T-cell (primary cell): Measurements from ENCODE around the gene FAM43A. TPM values are rescaled to one million over a fixed set of nuclear protein-coding genes. Genes with fewer than 3 reads are reported as not detected.

ENCODE experiments used
- ATAC-seq, 4 experiments: fragments of 200-7000 bp in 3 of 4; fragments of 150-1000 bp in 1 of 4; cut with Tn5 transposase; replicated peaks in 1 of 4; 1 replicate in 3 of 4; 2 replicates in 1 of 4; pipeline ENCODE4 v1.10.0; 2021; ENCODE audit warnings: moderate library complexity in 3 of 4, mild to moderate bottlenecking in 2 of 4, moderate number of reproducible peaks in 1 of 4
- CTCF ChIA-PET, 2 donors: fragments of 300-600 bp; sonication (Branson Sonifier 250); formaldehyde crosslinking; loops; one replicate each; lab custom pipeline; 2022; ENCODE audit warnings: antibody characterized with exemption in 2 of 2; lab: Charles Lee
- POLR2A ChIA-PET, 2 donors: fragments of 300-600 bp; sonication (Branson Sonifier 250); formaldehyde crosslinking; loops; one replicate each; lab custom pipeline; 2022; ENCODE audit warnings: antibody characterized with exemption in 2 of 2; lab: Charles Lee
- DNase-seq, 35 experiments: peaks; one replicate each; pipeline versions ENCODE4 v3.0.0 to v3.0.0-alpha.2; 2013 to 2023
- H3K27ac ChIP-seq: one replicate; pipeline ENCODE4 v1.5.1; 2013; ENCODE audit warnings: low read length
- H3K27me3 ChIP-seq, 2 experiments: replicated peaks in 1 of 2; 1 replicate in 1 of 2; 2 replicates in 1 of 2; pipeline versions ENCODE4 v1.6.1 to v1.7.0; 2013; ENCODE audit warnings: low read length in 1 of 2, mixed read lengths in 1 of 2; ENCODE audit not compliant: control insufficient read depth in 2 of 2, insufficient read depth in 2 of 2; ENCODE audit errors: extremely low read depth in 1 of 2
- H3K36me3 ChIP-seq, 2 donors: 1 replicate in 1 of 2; 2 replicates in 1 of 2; pipeline versions ENCODE4 v1.6.1 to v1.7.0; 2013; ENCODE audit warnings: low read length in 1 of 2; ENCODE audit not compliant: control insufficient read depth in 2 of 2, insufficient read depth in 1 of 2; ENCODE audit errors: extremely low read depth in 1 of 2
- H3K4me1 ChIP-seq, 2 experiments: 1 replicate in 1 of 2; 2 replicates in 1 of 2; pipeline versions ENCODE4 v1.6.1 to v1.7.0; 2013; ENCODE audit warnings: low read length in 2 of 2, mixed read lengths in 1 of 2; ENCODE audit not compliant: insufficient read depth in 2 of 2, control insufficient read depth in 1 of 2; ENCODE audit errors: extremely low read depth in 1 of 2
- H3K4me3 ChIP-seq, 2 donors: 1 replicate in 1 of 2; 2 replicates in 1 of 2; pipeline versions ENCODE4 v1.5.1 to v1.7.0; 2013; ENCODE audit warnings: mild to moderate bottlenecking in 2 of 2, low read length in 1 of 2, moderate library complexity in 1 of 2; ENCODE audit not compliant: control insufficient read depth in 1 of 2; ENCODE audit errors: extremely low read depth in 1 of 2
- H3K9me3 ChIP-seq: 2 replicates; pipeline ENCODE4 v1.7.0; 2013
- H3K27ac Mint-ChIP-seq, 2 donors: one replicate each; pipeline ENCODE4 v1.8.0; 2020 to 2021; ENCODE audit warnings: mild to moderate bottlenecking in 2 of 2, mixed read lengths in 2 of 2
- H3K27me3 Mint-ChIP-seq, 2 donors: one replicate each; pipeline ENCODE4 v1.8.0; 2021 to 2022; ENCODE audit warnings: mixed read lengths in 2 of 2
- H3K36me3 Mint-ChIP-seq: one replicate; pipeline ENCODE4 v1.8.0; 2021; ENCODE audit warnings: mixed read lengths
- H3K4me1 Mint-ChIP-seq, 3 donors: one replicate each; pipeline ENCODE4 v1.8.0; 2020 to 2022; ENCODE audit warnings: mixed read lengths in 3 of 3, mild to moderate bottlenecking in 1 of 3
- H3K4me3 Mint-ChIP-seq, 3 donors: one replicate each; pipeline ENCODE4 v1.8.0; 2020 to 2022; ENCODE audit warnings: mild to moderate bottlenecking in 3 of 3, mixed read lengths in 3 of 3, moderate library complexity in 3 of 3
- H3K9me3 Mint-ChIP-seq, 3 donors: one replicate each; pipeline ENCODE4 v1.8.0; 2020 to 2022; ENCODE audit warnings: mixed read lengths in 3 of 3
- WGBS: methylation state at CpG from one replicate; pipeline ENCODE4 v1.1.5; 2013; ENCODE audit warnings: missing lambda C conversion rate; ENCODE audit not compliant: insufficient coverage; 5-methylcytosine and 5-hydroxymethylcytosine counted together
- total RNA-seq, 35 experiments: library from RNA in 6 of 35; stranded (reverse) in 6 of 35; fragments of 120-200 nt in 1 of 35; gene quantifications; one replicate each; pipeline versions ENCODE4 v1.2.1 to v1.2.4 and lab custom pipeline; 2013 to 2026

The FAM43A gene
- total RNA-seq, 5 donors from 2014 or later (not counting 1 experiment from before 2014, with no cell fraction given): 2.2 to 14.2 (median 8.1) TPM

DNA sequence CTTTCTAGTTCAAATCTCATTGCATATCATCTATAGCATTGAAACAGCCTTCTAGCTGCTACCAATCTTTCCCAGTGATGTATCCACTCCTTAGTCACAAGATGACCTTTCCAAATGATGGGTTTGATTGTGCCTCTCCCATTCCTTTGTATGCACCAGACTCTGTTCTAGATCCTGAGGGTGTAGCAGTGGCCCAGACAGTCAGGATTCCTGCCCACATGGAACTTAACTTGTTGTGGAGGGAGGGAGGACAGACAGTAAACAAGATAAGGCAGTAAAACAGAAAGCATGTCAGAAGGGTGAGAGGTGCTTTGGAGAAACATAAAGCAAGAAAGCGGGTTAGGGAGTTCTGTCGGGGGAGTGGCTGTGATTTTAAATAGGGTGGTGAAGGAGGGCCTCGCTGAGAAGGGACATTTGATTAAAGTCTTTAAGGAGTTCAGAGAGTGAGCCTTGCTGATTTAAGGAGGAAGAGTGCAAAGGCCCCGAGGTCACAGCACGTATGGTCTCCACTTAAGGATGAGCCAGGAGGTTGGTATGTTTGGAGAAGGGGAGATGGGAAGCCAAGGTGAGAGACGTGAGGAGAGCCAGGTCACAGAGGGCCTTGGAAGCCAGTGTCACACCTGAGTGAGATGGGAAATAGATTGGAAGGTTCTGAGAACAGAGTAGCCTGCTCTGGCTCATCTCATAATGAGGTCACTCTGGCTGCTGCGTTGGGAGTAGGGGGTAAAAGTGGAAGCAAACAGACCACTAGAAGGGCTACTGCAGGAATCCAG lies 38.3 kb downstream of the FAM43A start:
- 77% methylated on average over 7 of the region's 7 CpGs for WGBS
- peaks cover 0 to 2% of the 10 kb centered on the region in 2 experiments for H3K4me1 ChIP-seq
- Mint-ChIP-seq H3K9me3 (no peaks in the 10 kb centered on the region), H3K36me3 (no peaks in the 10 kb centered on the region), H3K27ac (no peak overlapping the region), H3K27me3 (peaks cover under 1 to 7% of the 10 kb centered on the region in 2 donors), H3K4me3 (no peak overlapping the region), H3K4me1 (peaks cover 0 to 2% (median 0%) of the 10 kb centered on the region in 3 donors)
- H3K27me3 ChIP-seq: peaks cover 0 to 7% of the 10 kb centered on the region in 2 experiments
- H3K27ac ChIP-seq: no peak overlapping the region
- no peak for ATAC-seq
- POLR2A ChIA-PET: no interaction called here
- no peaks in the 10 kb centered on the region for H3K36me3 ChIP-seq
- no peak for DNase-seq
- no peaks in the 10 kb centered on the region for H3K9me3 ChIP-seq
- H3K4me3 ChIP-seq: no peak overlapping the region
- CTCF ChIA-PET: interaction anchor here in 1 of 2 donors (0.7 kb wide), 1 partner anchor 70 kb away, joined by 12 read pairs; no protein-coding TSS in a partner anchor

DNA sequence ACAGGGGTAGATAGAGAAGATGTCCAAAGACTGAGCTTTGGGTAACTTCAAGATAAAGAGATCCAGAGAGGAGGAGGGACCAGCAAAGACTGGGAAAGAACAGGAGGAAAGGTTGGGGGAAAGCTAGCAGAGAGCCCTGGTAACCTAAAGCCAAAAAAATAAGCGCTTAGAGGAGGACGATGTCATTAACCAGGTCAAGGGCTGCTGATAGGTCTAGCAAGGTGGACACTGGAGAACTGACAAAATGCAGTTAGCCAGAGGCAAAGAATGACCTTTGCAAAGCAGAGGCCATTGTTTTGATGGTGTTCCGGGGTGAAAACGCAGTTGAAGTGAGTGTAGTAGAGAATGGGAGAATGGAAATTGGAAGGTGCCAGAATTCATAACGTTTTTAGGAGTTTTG lies 39.7 kb downstream of the FAM43A start:
- POLR2A ChIA-PET: no interaction called here

DNA sequence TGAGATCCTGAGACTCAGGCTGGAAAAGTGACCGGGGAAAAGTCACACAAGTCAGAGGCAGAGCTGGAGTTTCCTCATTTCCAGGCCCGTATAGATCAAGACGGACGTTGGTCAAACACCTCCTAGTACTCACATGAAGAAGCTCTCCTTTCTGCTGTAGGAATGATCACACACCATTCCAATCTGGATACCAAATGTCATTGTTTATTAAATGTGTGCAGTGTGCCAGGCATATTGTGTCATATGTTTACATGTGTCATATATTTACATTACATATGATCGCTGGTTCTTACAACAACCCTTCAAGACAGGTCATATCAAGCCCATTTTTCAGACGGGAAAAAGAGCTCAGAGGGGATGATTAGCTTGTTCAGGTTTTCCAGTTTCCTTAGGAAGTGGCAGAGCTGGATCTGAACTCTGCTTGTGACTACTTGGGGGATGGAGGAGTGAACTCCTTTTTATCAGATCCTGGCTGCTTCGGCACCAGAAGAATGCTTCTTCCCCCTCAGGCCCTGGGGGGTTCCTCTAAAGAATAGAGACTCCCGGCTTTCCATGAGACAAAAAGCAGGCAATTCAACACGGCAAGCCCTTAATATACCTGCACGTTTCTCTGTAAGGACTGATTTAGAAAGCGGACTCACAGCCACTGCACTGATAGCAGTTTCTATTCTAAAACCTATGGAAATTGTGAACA lies 41.9 kb downstream of the FAM43A start:
- Histone ChIP-seq H3K4me1 (peaks cover 0 to 2% of the 10 kb centered on the region in 2 experiments), H3K27ac (no peak overlapping the region), H3K27me3 (peaks cover 0 to 15% of the 10 kb centered on the region in 2 experiments), H3K36me3 (no peaks in the 10 kb centered on the region), H3K4me3 (no peak overlapping the region), H3K9me3 (no peaks in the 10 kb centered on the region)
- H3K27ac Mint-ChIP-seq: no peak overlapping the region
- CTCF ChIA-PET: interaction anchor here in 1 of 2 donors (0.7 kb wide), 1 partner anchor 160 kb away, joined by 4 read pairs; no protein-coding TSS in a partner anchor
- H3K27me3 Mint-ChIP-seq: peaks cover 23 to 26% of the 10 kb centered on the region in 2 donors
- peaks cover 0 to 2% (median 0%) of the 10 kb centered on the region in 3 donors for H3K4me1 Mint-ChIP-seq
- H3K9me3 Mint-ChIP-seq: no peaks in the 10 kb centered on the region
- no peak overlapping the region for H3K4me3 Mint-ChIP-seq
- DNase-seq: no peak
- no peak for ATAC-seq
- WGBS: 84% methylated on average over 3 of the region's 11 CpGs
- POLR2A ChIA-PET: no interaction called here
- no peaks in the 10 kb centered on the region for H3K36me3 Mint-ChIP-seq

More for the DNA sequence above, 39.7 kb downstream of the FAM43A start:
- Histone ChIP-seq H3K4me3 (no peak overlapping the region), H3K4me1 (peaks cover 0 to 2% of the 10 kb centered on the region in 2 experiments), H3K27ac (no peak overlapping the region), H3K27me3 (peaks cover 0 to 9% of the 10 kb centered on the region in 2 experiments), H3K36me3 (no peaks in the 10 kb centered on the region), H3K9me3 (no peaks in the 10 kb centered on the region)
- Mint-ChIP-seq H3K27me3 (peaks cover 6 to 11% of the 10 kb centered on the region in 2 donors), H3K4me1 (peaks cover 0 to 2% (median 0%) of the 10 kb centered on the region in 3 donors), H3K4me3 (no peak overlapping the region), H3K27ac (no peak overlapping the region), H3K9me3 (no peaks in the 10 kb centered on the region), H3K36me3 (no peaks in the 10 kb centered on the region)
- CTCF ChIA-PET: no interaction called here
- DNase-seq (no peak), ATAC-seq (no peak)
- 88% methylated on average over 5 of the region's 5 CpGs for WGBS

DNA sequence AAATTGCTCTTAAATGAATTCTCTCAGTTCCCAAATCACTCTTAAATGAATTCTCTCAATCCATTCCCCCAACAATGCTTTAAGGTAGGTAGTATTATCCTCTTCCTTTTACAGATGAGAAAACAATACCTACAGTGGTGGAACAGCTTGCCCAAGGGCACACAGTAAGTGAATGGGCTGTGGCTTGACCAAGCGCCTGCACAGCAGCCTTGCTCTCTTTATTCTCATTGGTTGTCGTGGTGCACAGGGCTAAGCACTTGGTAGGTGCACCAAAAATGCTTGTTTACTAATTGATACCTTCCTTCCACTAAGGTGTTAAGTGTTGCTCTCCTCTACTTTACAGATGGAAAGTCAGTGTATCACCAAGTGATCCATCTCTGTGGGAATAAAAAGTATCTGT lies 43.3 kb downstream of the FAM43A start:
- no peak overlapping the region for H3K27ac Mint-ChIP-seq
- H3K4me3 Mint-ChIP-seq: no peak overlapping the region
- H3K9me3 ChIP-seq: no peaks in the 10 kb centered on the region
- H3K4me3 ChIP-seq: no peak overlapping the region
- no peak overlapping the region for H3K27ac ChIP-seq
- CTCF ChIA-PET: interaction anchor here in 1 of 2 donors (0.6 kb wide), 1 partner anchor 70 kb away, joined by 4 read pairs; no protein-coding TSS in a partner anchor
- no peak for DNase-seq
- no peaks in the 10 kb centered on the region for H3K36me3 ChIP-seq
- H3K4me1 Mint-ChIP-seq: peaks cover 0 to 2% (median 0%) of the 10 kb centered on the region in 3 donors
- H3K36me3 Mint-ChIP-seq: no peaks in the 10 kb centered on the region
- WGBS: no CpG with 5 or more reads among the region's 2 CpGs
- no peak for ATAC-seq
- POLR2A ChIA-PET: no interaction called here
- H3K4me1 ChIP-seq: peaks cover 0 to 2% of the 10 kb centered on the region in 2 experiments
- H3K27me3 ChIP-seq: peaks cover 0 to 21% of the 10 kb centered on the region in 2 experiments
- peaks cover 28 to 32% of the 10 kb centered on the region in 2 donors for H3K27me3 Mint-ChIP-seq
- no peaks in the 10 kb centered on the region for H3K9me3 Mint-ChIP-seq

DNA sequence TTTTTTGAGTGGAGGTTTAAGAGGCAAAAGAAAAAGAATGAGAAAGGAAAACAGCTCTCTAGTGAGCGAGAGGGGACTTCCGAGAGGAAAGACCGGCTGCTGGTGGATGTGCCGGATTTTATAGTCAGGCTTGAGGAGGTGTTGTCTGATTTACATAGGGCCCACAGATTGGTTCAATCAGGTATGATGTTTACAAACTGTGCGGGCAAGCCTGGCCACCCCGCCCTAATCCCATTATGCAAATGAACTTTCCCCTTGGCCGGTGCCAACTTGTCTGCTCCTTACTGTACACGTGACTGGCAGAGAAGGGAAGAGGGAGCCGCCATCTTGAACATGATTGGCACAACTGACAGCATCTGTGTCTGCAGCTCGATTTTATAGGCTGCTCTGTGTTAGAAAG lies 44.7 kb downstream of the FAM43A start:
- Mint-ChIP-seq H3K27me3 (peaks cover 30 to 32% of the 10 kb centered on the region in 2 donors), H3K4me3 (no peak overlapping the region), H3K36me3 (no peaks in the 10 kb centered on the region), H3K9me3 (peaks cover 0 to 2% (median 1%) of the 10 kb centered on the region in 3 donors), H3K4me1 (peaks cover 0 to 2% (median 0%) of the 10 kb centered on the region in 3 donors), H3K27ac (no peak overlapping the region)
- POLR2A ChIA-PET: no interaction called here
- 83% methylated on average over 4 of the region's 10 CpGs for WGBS
- H3K27ac ChIP-seq: no peak overlapping the region
- peaks cover 0 to 2% of the 10 kb centered on the region in 2 experiments for H3K4me1 ChIP-seq
- H3K4me3 ChIP-seq: no peak overlapping the region
- H3K9me3 ChIP-seq: no peaks in the 10 kb centered on the region
- no peaks in the 10 kb centered on the region for H3K36me3 ChIP-seq
- CTCF ChIA-PET: no interaction called here
- DNase-seq (no peak), ATAC-seq (no peak)
- H3K27me3 ChIP-seq: peaks cover 0 to 25% of the 10 kb centered on the region in 2 experiments

DNA sequence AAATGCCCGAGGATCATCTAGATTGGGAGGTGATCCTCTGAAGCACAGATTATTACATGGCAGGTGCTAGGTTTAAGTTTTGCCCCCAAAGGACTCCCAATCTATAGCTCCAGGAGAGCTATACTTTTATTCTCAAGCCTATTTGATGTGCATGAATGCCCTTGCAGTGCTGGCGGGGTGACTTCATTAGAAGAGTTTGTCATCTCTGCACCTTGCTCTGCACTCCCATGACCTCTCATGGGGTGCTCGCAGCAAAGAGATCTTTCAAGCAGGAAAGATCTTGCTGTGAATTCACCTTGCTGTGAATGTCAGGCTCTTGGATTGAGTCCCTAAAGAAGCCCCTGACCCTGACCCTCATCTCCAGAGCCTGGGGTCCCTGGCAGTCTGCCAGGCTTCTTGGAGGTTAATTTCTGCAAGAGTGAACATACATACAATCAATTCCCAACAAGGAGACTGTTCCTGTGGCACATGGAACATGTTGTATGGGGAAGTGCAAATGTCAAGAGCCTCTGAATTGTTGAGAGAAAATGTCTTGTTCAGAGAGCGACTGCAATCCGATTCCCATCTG lies 45.9 kb downstream of the FAM43A start:
- no peak overlapping the region for H3K4me3 ChIP-seq
- Mint-ChIP-seq H3K9me3 (peaks cover 0 to 5% (median 4%) of the 10 kb centered on the region in 3 donors), H3K36me3 (no peaks in the 10 kb centered on the region), H3K27me3 (peaks cover 30 to 32% of the 10 kb centered on the region in 2 donors), H3K4me3 (no peak overlapping the region), H3K27ac (no peak overlapping the region), H3K4me1 (no peaks in the 10 kb centered on the region)
- ChIA-PET POLR2A (no interaction called here), CTCF (interaction anchor here (0.6 to 0.7 kb wide), 2 partner anchors 377 to 416 kb away, joined by 4 read pairs; no protein-coding TSS in a partner anchor)
- H3K27ac ChIP-seq: no peak overlapping the region
- H3K4me1 ChIP-seq: peaks cover 0 to 7% of the 10 kb centered on the region in 2 experiments
- DNase-seq (no peak), ATAC-seq (no peak)
- H3K36me3 ChIP-seq: no peaks in the 10 kb centered on the region
- H3K27me3 ChIP-seq: peaks cover 0 to 33% of the 10 kb centered on the region in 2 experiments
- 100% methylated on average over 2 of the region's 5 CpGs for WGBS
- no peaks in the 10 kb centered on the region for H3K9me3 ChIP-seq
